OCI-LY3 (cell line): Measurements from ENCODE around the gene HMGN1.

Experiments
- CTCF ChIP-seq: fragments of 200-600, 300-600 bp; sonication (generic); IDR thresholded peaks from 2 replicates; pipeline ENCODE4 v1.5.1; 2014; ENCODE audit warnings: antibody characterized with exemption, low read length, low read depth
- EZH2phosphoT487 ChIP-seq: fragments of 200-600 bp; shearing (Covaris generic); IDR thresholded peaks from 2 replicates; pipeline ENCODE4 v1.6.1; 2018; ENCODE audit warnings: antibody characterized with exemption, mixed run types, low read depth

GRCh38 chr21:39379986-39380891 is 31.4 kb upstream of the HMGN1 start:
- no peak for TF ChIP-seq CTCF
- no peak for TF ChIP-seq EZH2phosphoT487
